ENCODE measurements around the gene PLCL2.

The PLCL2 gene

GRCh38 chr3:16884748-16885592, at the start of gene PLCL2:
PLCL2 (plus strand) TSS chr3:16884955; CDS start chr3:16885040, 85 bp downstream.
- DNase-seq, result peak in 1 of 2 experiments; percentile 65

- no peak for DNase-seq
Measured at GRCh38 chr3:16836505-16837237, 48.1 kb upstream of the PLCL2 start.

- DNase-seq, result no peak
Measured at GRCh38 chr3:16837602-16838001, 47.2 kb upstream of the PLCL2 start.

- peak in 1 of 2 experiments; percentile 39 for DNase-seq
Measured at GRCh38 chr3:16838561-16838960, 46.2 kb upstream of the PLCL2 start.

GRCh38 chr3:16839271-16840100, 45.3 kb upstream of the PLCL2 start:
- DNase-seq, result no peak

GRCh38 chr3:16840101-16840424, 44.7 kb upstream of the PLCL2 start:
- no peak for DNase-seq

GRCh38 chr3:16841041-16841753, 43.6 kb upstream of the PLCL2 start:
- DNase-seq, result no peak

- no peak for DNase-seq
Measured at GRCh38 chr3:16841904-16842271, 42.9 kb upstream of the PLCL2 start.

- DNase-seq, result peak in 1 of 2 experiments; percentile 48
Measured at GRCh38 chr3:16842272-16843270, 42.2 kb upstream of the PLCL2 start.

- no peak for DNase-seq
Measured at GRCh38 chr3:16844222-16844621, 40.5 kb upstream of the PLCL2 start.

- no peak for DNase-seq
Measured at GRCh38 chr3:16844791-16845190, 40.0 kb upstream of the PLCL2 start.

- DNase-seq, result no peak
Measured at GRCh38 chr3:16846373-16847080, 38.2 kb upstream of the PLCL2 start.

GRCh38 chr3:16848007-16848406, 36.7 kb upstream of the PLCL2 start:
- no peak for DNase-seq

GRCh38 chr3:16849229-16849628, 35.5 kb upstream of the PLCL2 start:
- peak; percentile 72 to 86 for DNase-seq

GRCh38 chr3:16849795-16850194, 35.0 kb upstream of the PLCL2 start:
- DNase-seq, result no peak

- DNase-seq, result no peak
Measured at GRCh38 chr3:16855497-16855896, 29.3 kb upstream of the PLCL2 start.

- no peak for DNase-seq
Measured at GRCh38 chr3:16860234-16860633, 24.5 kb upstream of the PLCL2 start.

- no peak for DNase-seq
Measured at GRCh38 chr3:16861432-16861831, 23.3 kb upstream of the PLCL2 start.

GRCh38 chr3:16864610-16865313, 20.0 kb upstream of the PLCL2 start:
- DNase-seq, result no peak

- no peak for DNase-seq
Measured at GRCh38 chr3:16865335-16865734, 19.4 kb upstream of the PLCL2 start.

All from NCI-H526 (cell line).